Astrocyte (in vitro differentiated cells and primary cell): Measurements from ENCODE around the gene OSMR. TPM values are rescaled to one million over a fixed set of nuclear protein-coding genes. Genes with fewer than 3 reads are reported as not detected.

Experiments
- DNase-seq: peaks from one replicate; pipeline ENCODE4 v3.0.0-alpha.2; 2010; ENCODE audit warnings: low read depth
- FAIRE-seq: peaks from 2 replicates; lab custom pipeline; 2011; peaks lifted over from hg19 to GRCh38; lab: Jason Lieb, UNC
- H2AFZ ChIP-seq: 2 replicates; pipeline ENCODE4 v1.6.0; 2012; ENCODE audit warnings: low read depth, low read length, inconsistent platforms
- H3K27ac ChIP-seq: 2 replicates; pipeline ENCODE4 v1.5.1; 2011; ENCODE audit warnings: low read depth, low read length, inconsistent platforms
- H3K27me3 ChIP-seq: 2 replicates; pipeline ENCODE4 v1.6.0; 2011; ENCODE audit warnings: low read length, inconsistent platforms; ENCODE audit not compliant: insufficient read depth
- H3K36me3 ChIP-seq: 2 replicates; pipeline ENCODE4 v1.5.1; 2011; ENCODE audit warnings: low read length, inconsistent platforms; ENCODE audit not compliant: insufficient read depth
- H3K4me1 ChIP-seq: 2 replicates; pipeline ENCODE4 v1.5.1; 2011; ENCODE audit warnings: low read length, inconsistent platforms; ENCODE audit not compliant: insufficient read depth
- H3K4me2 ChIP-seq: 2 replicates; pipeline ENCODE4 v1.6.0; 2012; ENCODE audit warnings: low read length, inconsistent platforms
- H3K4me3 ChIP-seq: 2 replicates; pipeline ENCODE4 v1.5.1; 2011; ENCODE audit warnings: low read depth, mild to moderate bottlenecking, low read length, inconsistent platforms; ENCODE audit not compliant: insufficient read depth
- H3K79me2 ChIP-seq: 2 replicates; pipeline ENCODE4 v1.6.0; 2012; ENCODE audit warnings: mild to moderate bottlenecking, low read length, inconsistent platforms; ENCODE audit not compliant: insufficient read depth
- H3K9ac ChIP-seq: 2 replicates; pipeline ENCODE4 v1.6.0; 2012; ENCODE audit warnings: mild to moderate bottlenecking, low read length, inconsistent platforms
- H3K9me3 ChIP-seq: 2 replicates; pipeline ENCODE4 v1.5.1; 2012; ENCODE audit warnings: low read depth, mild to moderate bottlenecking, low read length, inconsistent platforms; ENCODE audit not compliant: insufficient read depth
- H4K20me1 ChIP-seq: 2 replicates; pipeline ENCODE4 v1.6.0; 2012; ENCODE audit warnings: low read length, inconsistent platforms; ENCODE audit not compliant: insufficient read depth
- H3K27ac Mint-ChIP-seq: one replicate; pipeline ENCODE4 v1.8.0; 2021; ENCODE audit warnings: mild to moderate bottlenecking, mixed read lengths; ENCODE audit not compliant: unreplicated experiment
- H3K27me3 Mint-ChIP-seq: one replicate; pipeline ENCODE4 v1.8.0; 2021; ENCODE audit warnings: low read depth, mixed read lengths; ENCODE audit not compliant: unreplicated experiment
- H3K36me3 Mint-ChIP-seq: one replicate; pipeline ENCODE4 v1.8.0; 2021; ENCODE audit warnings: low read depth, mixed read lengths; ENCODE audit not compliant: unreplicated experiment
- H3K4me1 Mint-ChIP-seq: one replicate; pipeline ENCODE4 v1.8.0; 2021; ENCODE audit warnings: low read depth, mixed read lengths; ENCODE audit not compliant: unreplicated experiment
- H3K4me3 Mint-ChIP-seq: one replicate; pipeline ENCODE4 v1.8.0; 2021; ENCODE audit warnings: mild to moderate bottlenecking, moderate library complexity, mixed read lengths; ENCODE audit not compliant: unreplicated experiment
- H3K9me3 Mint-ChIP-seq: one replicate; pipeline ENCODE4 v1.8.0; 2021; ENCODE audit warnings: mild to moderate bottlenecking, mixed read lengths; ENCODE audit not compliant: unreplicated experiment
- CTCF ChIP-seq: IDR thresholded peaks from 2 replicates; pipeline ENCODE4 v1.5.1; 2011; ENCODE audit warnings: low read depth, mild to moderate bottlenecking, inconsistent platforms, low read length, moderate library complexity; ENCODE audit not compliant: insufficient read depth
- EZH2 ChIP-seq: IDR thresholded peaks from 2 replicates; pipeline ENCODE4 v1.6.1; 2012; ENCODE audit warnings: mild to moderate bottlenecking, low read length, inconsistent platforms; ENCODE audit not compliant: insufficient read depth
- total RNA-seq: library from RNA; stranded (reverse); gene quantifications from 2 replicates; pipeline ENCODE4 v1.2.1, GENCODE V29; 2021

Gene OSMR
- total RNA-seq, 1 donor from 2014 or later, result 38.6 TPM

- Mint-ChIP-seq H3K4me3 (no peak overlapping the region), H3K36me3 (no peaks in the 10 kb centered on the region), H3K9me3 (no peaks in the 10 kb centered on the region), H3K27ac (no peak overlapping the region), H3K27me3 (peaks cover 10% of the 10 kb centered on the region), H3K4me1 (no peaks in the 10 kb centered on the region)
- FAIRE-seq (no peak), DNase-seq (no peak)
- no peak overlapping the region for H3K4me3 ChIP-seq
- no peak overlapping the region for H3K9ac ChIP-seq
- no peak overlapping the region for H2AFZ ChIP-seq
- peaks cover 8% of the 10 kb centered on the region for H3K4me1 ChIP-seq
- H3K27me3 ChIP-seq, result no peaks in the 10 kb centered on the region
- no peak for TF ChIP-seq CTCF
- no peak for TF ChIP-seq EZH2
- no peaks in the 10 kb centered on the region for H3K36me3 ChIP-seq
- no peaks in the 10 kb centered on the region for H3K9me3 ChIP-seq
- no peak overlapping the region for H3K27ac ChIP-seq
- H3K4me2 ChIP-seq, result no peak overlapping the region
- H3K79me2 ChIP-seq, result no peaks in the 10 kb centered on the region
- H4K20me1 ChIP-seq, result no peaks in the 10 kb centered on the region
These were observed 48.0 kb upstream of the OSMR start for GRCh38 chr5:38797838-38798237.

GRCh38 chr5:38799556-38800377, 46.0 kb upstream of the OSMR start:
- no peaks in the 10 kb centered on the region for H3K79me2 ChIP-seq
- no peak overlapping the region for H3K4me2 ChIP-seq
- DNase-seq, result no peak
- peaks cover 17% of the 10 kb centered on the region for H3K27me3 Mint-ChIP-seq
- no peak for FAIRE-seq
- no peaks in the 10 kb centered on the region for H3K36me3 ChIP-seq
- H3K27ac ChIP-seq, result no peak overlapping the region
- no peaks in the 10 kb centered on the region for H4K20me1 ChIP-seq
- no peaks in the 10 kb centered on the region for H3K9me3 Mint-ChIP-seq
- no peak overlapping the region for H3K9ac ChIP-seq
- no peaks in the 10 kb centered on the region for H3K36me3 Mint-ChIP-seq
- H3K9me3 ChIP-seq, result no peaks in the 10 kb centered on the region
- TF ChIP-seq CTCF (no peak), EZH2 (no peak)
- H3K27ac Mint-ChIP-seq, result no peak overlapping the region
- H3K4me1 ChIP-seq, result peaks cover 8% of the 10 kb centered on the region
- no peak overlapping the region for H2AFZ ChIP-seq
- no peaks in the 10 kb centered on the region for H3K27me3 ChIP-seq
- H3K4me1 Mint-ChIP-seq, result no peaks in the 10 kb centered on the region
- no peak overlapping the region for H3K4me3 Mint-ChIP-seq
- no peak overlapping the region for H3K4me3 ChIP-seq

GRCh38 chr5:38800515-38800914, 45.3 kb upstream of the OSMR start:
- no peak overlapping the region for H3K4me2 ChIP-seq
- no peak for DNase-seq
- no peaks in the 10 kb centered on the region for H3K9me3 ChIP-seq
- no peaks in the 10 kb centered on the region for H3K79me2 ChIP-seq
- H3K4me1 ChIP-seq, result peaks cover 8% of the 10 kb centered on the region
- H4K20me1 ChIP-seq, result no peaks in the 10 kb centered on the region
- no peak overlapping the region for H2AFZ ChIP-seq
- no peaks in the 10 kb centered on the region for H3K9me3 Mint-ChIP-seq
- no peak overlapping the region for H3K4me3 ChIP-seq
- no peak overlapping the region for H3K27ac Mint-ChIP-seq
- H3K36me3 Mint-ChIP-seq, result no peaks in the 10 kb centered on the region
- TF ChIP-seq CTCF (no peak), EZH2 (no peak)
- no peak overlapping the region for H3K27ac ChIP-seq
- H3K4me3 Mint-ChIP-seq, result no peak overlapping the region
- no peak overlapping the region for H3K9ac ChIP-seq
- H3K27me3 Mint-ChIP-seq, result peaks cover 17% of the 10 kb centered on the region
- H3K36me3 ChIP-seq, result no peaks in the 10 kb centered on the region
- FAIRE-seq, result no peak
- H3K4me1 Mint-ChIP-seq, result no peaks in the 10 kb centered on the region
- H3K27me3 ChIP-seq, result no peaks in the 10 kb centered on the region
